ENCODE results near the gene CNTNAP1. TPM values are rescaled to one million over a fixed set of nuclear protein-coding genes. Genes with fewer than 3 reads are reported as not detected.
"Not testable (repeated sequence)": the region's sequence is repeated elsewhere in the genome, so short reads cannot be mapped to it uniquely, and the experiment has no call there.

Gene CNTNAP1
- total RNA-seq, 1 donor from 2014 or later = 44.8 TPM

DNA sequence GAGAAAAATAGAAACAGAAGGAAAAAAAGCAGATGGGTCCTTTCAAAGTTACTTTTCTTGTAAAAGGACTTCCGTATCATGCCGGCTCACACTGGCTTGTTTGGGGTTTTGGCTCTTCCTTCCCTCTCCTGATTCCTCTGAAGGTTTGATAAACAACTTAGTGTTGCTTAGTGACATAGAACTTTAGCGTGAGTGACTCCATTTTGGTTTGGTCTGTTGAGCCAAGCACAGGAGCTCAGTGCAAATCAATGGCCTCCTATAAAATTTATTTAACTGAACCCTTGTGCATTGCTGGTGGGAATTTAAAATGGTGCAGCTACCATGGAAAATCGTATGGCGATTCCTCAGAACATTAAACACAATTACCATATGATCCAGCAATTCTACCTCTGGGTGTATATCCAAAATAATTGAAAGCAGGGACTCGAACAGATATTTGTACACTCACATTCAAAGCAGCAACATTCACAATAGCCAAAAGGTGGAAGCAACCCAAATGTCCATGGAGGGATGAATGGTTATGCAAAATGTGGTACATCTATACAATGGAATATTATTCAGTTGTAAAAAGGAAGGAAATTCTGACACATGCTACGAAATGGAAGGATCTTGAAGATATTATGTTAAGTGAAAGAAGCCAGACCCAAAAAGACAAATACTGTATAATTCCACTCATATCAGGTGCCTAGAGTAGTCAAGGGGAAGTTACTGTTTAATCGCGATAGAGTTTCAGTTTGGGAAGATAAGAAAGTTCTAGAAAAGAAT, 24.3 kb upstream of the CNTNAP1 start:
- peaks cover 5% of the 10 kb centered on the region for H3K27me3 Mint-ChIP-seq (ENCODE audit: unreplicated experiment)
- H3K36me3 Mint-ChIP-seq (ENCODE audit: unreplicated experiment) = no peaks in the 10 kb centered on the region
- no peak for DNase-seq
- H3K27ac Mint-ChIP-seq (ENCODE audit: unreplicated experiment) = no peak overlapping the region
- TF ChIP-seq CTCF (IDR thresholded peaks at IDR 0.05; ENCODE audit: partially characterized antibody, unreplicated experiment) = no peak
- peak overlapping the region; percentile 88 for H3K4me3 Mint-ChIP-seq (ENCODE audit: unreplicated experiment)
- H3K9me3 Mint-ChIP-seq (ENCODE audit: unreplicated experiment) = no peaks in the 10 kb centered on the region
- H3K4me1 Mint-ChIP-seq (ENCODE audit: low read depth, unreplicated experiment) = peaks cover 7% of the 10 kb centered on the region

GRCh38 chr17:42659079-42659931, 23.0 kb upstream of the CNTNAP1 start, which contains the start of gene TUBG2:
TSS of gene TUBG2 (plus strand) at chr17:42659284. CDS start at chr17:42659504, 220 bp downstream.
- Mint-ChIP-seq H3K27me3 (ENCODE audit: unreplicated experiment) (peaks cover 3% of the 10 kb centered on the region), H3K9me3 (ENCODE audit: unreplicated experiment) (no peaks in the 10 kb centered on the region), H3K36me3 (ENCODE audit: unreplicated experiment) (no peaks in the 10 kb centered on the region), H3K27ac (ENCODE audit: unreplicated experiment) (no peak within 1 kb of the TSS), H3K4me3 (ENCODE audit: unreplicated experiment) (peak within 1 kb of the TSS; percentile 88), H3K4me1 (ENCODE audit: low read depth, unreplicated experiment) (peaks cover 3% of the 10 kb centered on the region)
- TF ChIP-seq CTCF (IDR thresholded peaks at IDR 0.05; ENCODE audit: partially characterized antibody, unreplicated experiment) = no peak
- DNase-seq = peak; percentile 90

DNA sequence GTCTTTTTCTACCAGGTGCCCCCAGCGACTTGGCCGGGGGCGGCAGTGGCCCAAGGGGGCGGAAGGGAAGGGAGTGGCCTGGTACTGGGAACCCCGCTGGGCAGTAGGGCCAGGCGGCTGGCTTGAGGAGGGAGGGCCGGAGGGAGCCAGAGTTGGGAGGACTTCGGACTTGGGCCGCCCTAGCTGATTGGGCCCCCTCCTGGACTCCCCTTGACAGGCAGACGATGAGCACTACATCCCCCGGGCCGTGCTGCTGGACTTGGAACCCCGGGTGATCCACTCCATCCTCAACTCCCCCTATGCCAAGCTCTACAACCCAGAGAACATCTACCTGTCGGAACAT, 22.4 kb upstream of the CNTNAP1 start:
- H3K36me3 Mint-ChIP-seq (ENCODE audit: unreplicated experiment); H3K9me3 Mint-ChIP-seq (ENCODE audit: unreplicated experiment); DNase-seq; H3K27ac Mint-ChIP-seq (ENCODE audit: unreplicated experiment); H3K27me3 Mint-ChIP-seq (ENCODE audit: unreplicated experiment); H3K4me1 Mint-ChIP-seq (ENCODE audit: low read depth, unreplicated experiment): not testable (repeated sequence)
- peak overlapping the region; percentile 88 for H3K4me3 Mint-ChIP-seq (ENCODE audit: unreplicated experiment)

- no peak for DNase-seq
- Mint-ChIP-seq H3K4me3 (ENCODE audit: unreplicated experiment) (no peak overlapping the region), H3K9me3 (ENCODE audit: unreplicated experiment) (no peaks in the 10 kb centered on the region), H3K4me1 (ENCODE audit: low read depth, unreplicated experiment) (no peaks in the 10 kb centered on the region), H3K36me3 (ENCODE audit: unreplicated experiment) (no peaks in the 10 kb centered on the region), H3K27me3 (ENCODE audit: unreplicated experiment) (peaks cover 3% of the 10 kb centered on the region), H3K27ac (ENCODE audit: unreplicated experiment) (no peak overlapping the region)
- no peak for TF ChIP-seq CTCF (IDR thresholded peaks at IDR 0.05; ENCODE audit: partially characterized antibody, unreplicated experiment)
Observed at GRCh38 chr17:42660692-42661345, 21.5 kb upstream of the CNTNAP1 start.

GRCh38 chr17:42665581-42666001, 16.7 kb upstream of the CNTNAP1 start:
- no peak for TF ChIP-seq CTCF (IDR thresholded peaks at IDR 0.05; ENCODE audit: partially characterized antibody, unreplicated experiment)
- DNase-seq = no peak
- peaks cover 2% of the 10 kb centered on the region for H3K9me3 Mint-ChIP-seq (ENCODE audit: unreplicated experiment)
- H3K36me3 Mint-ChIP-seq (ENCODE audit: unreplicated experiment) = no peaks in the 10 kb centered on the region
- no peaks in the 10 kb centered on the region for H3K4me1 Mint-ChIP-seq (ENCODE audit: low read depth, unreplicated experiment)
- H3K27ac Mint-ChIP-seq (ENCODE audit: unreplicated experiment) = peak overlapping the region; percentile 48
- peaks cover 6% of the 10 kb centered on the region for H3K27me3 Mint-ChIP-seq (ENCODE audit: unreplicated experiment)
- H3K4me3 Mint-ChIP-seq (ENCODE audit: unreplicated experiment) = no peak overlapping the region

DNA sequence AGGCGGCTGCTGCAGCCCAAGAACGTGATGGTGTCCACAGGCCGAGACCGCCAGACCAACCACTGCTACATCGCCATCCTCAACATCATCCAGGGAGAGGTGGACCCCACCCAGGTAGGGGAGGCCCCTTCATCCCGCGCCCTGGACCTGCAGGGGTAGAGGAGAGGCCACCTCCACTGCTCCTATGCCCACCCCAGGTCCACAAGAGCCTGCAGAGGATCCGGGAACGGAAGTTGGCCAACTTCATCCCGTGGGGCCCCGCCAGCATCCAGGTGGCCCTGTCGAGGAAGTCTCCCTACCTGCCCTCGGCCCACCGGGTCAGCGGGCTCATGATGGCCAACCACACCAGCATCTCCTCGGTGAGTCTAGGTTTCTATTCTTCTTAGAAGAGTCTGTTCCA, 16.2 kb upstream of the CNTNAP1 start:
- H3K27ac Mint-ChIP-seq (ENCODE audit: unreplicated experiment); H3K4me1 Mint-ChIP-seq (ENCODE audit: low read depth, unreplicated experiment); H3K4me3 Mint-ChIP-seq (ENCODE audit: unreplicated experiment); H3K9me3 Mint-ChIP-seq (ENCODE audit: unreplicated experiment); H3K27me3 Mint-ChIP-seq (ENCODE audit: unreplicated experiment); DNase-seq; H3K36me3 Mint-ChIP-seq (ENCODE audit: unreplicated experiment): not testable (repeated sequence)
